Thyroid gland (tissue), 4 donors: Measurements from ENCODE around the gene PAX7.

Experiments used
- POLR2A ChIP-seq, 2 donors: fragments of 450-650 bp; IDR thresholded peaks; one replicate each; pipeline ENCODE4 v1.6.1; 2017; ENCODE audit warnings: antibody characterized with exemption in 2 of 2, mild to moderate bottlenecking in 2 of 2, moderate library complexity in 1 of 2
- TF ChIP-seq, protein P1 (sequence below), 6 experiments: fragments of 200-600 bp in 3 of 6; fragments of 450-650 bp in 3 of 6; sonication (generic) in 3 of 6; IDR thresholded peaks; one replicate each; pipeline ENCODE4 v1.5.1; 2016 to 2019; ENCODE audit warnings: antibody characterized with exemption in 6 of 6, mild to moderate bottlenecking in 2 of 6, inconsistent platforms in 1 of 6, moderate library complexity in 1 of 6

DNA sequence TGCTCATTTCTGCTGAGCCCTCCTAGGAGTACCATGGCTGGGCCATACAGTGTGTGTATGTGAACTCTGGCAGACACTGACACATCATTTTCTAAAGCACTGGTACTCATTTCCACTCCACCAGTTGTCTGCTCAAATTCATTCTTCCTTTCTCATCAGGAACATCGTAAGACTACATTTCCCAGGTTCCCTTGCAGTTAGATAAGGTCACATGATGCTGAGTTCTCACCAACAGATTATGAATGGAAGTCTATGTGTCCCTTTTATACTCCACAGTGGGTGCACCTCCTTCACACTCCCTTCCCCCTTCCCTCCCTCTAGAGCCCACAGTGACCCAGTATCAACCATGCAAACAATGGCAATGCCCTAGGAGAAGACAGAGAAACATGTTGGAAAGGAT lies 38.3 kb upstream of the PAX7 start:
- no peak for TF ChIP-seq POLR2A (IDR thresholded peaks at IDR 0.05)
- TF ChIP-seq, protein P1, sequence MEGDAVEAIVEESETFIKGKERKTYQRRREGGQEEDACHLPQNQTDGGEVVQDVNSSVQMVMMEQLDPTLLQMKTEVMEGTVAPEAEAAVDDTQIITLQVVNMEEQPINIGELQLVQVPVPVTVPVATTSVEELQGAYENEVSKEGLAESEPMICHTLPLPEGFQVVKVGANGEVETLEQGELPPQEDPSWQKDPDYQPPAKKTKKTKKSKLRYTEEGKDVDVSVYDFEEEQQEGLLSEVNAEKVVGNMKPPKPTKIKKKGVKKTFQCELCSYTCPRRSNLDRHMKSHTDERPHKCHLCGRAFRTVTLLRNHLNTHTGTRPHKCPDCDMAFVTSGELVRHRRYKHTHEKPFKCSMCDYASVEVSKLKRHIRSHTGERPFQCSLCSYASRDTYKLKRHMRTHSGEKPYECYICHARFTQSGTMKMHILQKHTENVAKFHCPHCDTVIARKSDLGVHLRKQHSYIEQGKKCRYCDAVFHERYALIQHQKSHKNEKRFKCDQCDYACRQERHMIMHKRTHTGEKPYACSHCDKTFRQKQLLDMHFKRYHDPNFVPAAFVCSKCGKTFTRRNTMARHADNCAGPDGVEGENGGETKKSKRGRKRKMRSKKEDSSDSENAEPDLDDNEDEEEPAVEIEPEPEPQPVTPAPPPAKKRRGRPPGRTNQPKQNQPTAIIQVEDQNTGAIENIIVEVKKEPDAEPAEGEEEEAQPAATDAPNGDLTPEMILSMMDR (IDR thresholded peaks at IDR 0.05): no peak
